IMR-90 (cell line): Measurements from ENCODE around the gene HSD17B3. TPM values are rescaled to one million over a fixed set of nuclear protein-coding genes. Genes with fewer than 3 reads are reported as not detected.

Experiments used
- ATAC-seq: fragments of 200-7000 bp; cut with Tn5 transposase; 2 replicates; pipeline ENCODE4 v1.9.1; 2020; ENCODE audit warnings: low read depth, mild to moderate bottlenecking, moderate library complexity
- BruUV-seq: library from RNA; stranded (reverse); fragments of 400-500 nt; replicated peaks from 2 replicates; lab custom pipeline; 2021; lab: Mats Ljungman, UMichigan
- CTCF ChIA-PET: fragments of 300-600 bp; formaldehyde crosslinking; extraction: SDS; loops from one replicate; lab custom pipeline; 2021; ENCODE audit warnings: antibody characterized with exemption; lab: Yijun Ruan, JAX
- POLR2A ChIA-PET: fragments of 300-600 bp; sonication (Branson Sonifier 250); formaldehyde crosslinking; loops from one replicate; lab custom pipeline; 2022; ENCODE audit warnings: antibody characterized with exemption; ENCODE audit not compliant: unreplicated experiment; lab: Charles Lee
- DNase-seq: peaks from one replicate; pipeline ENCODE4 v3.0.0; 2013
- H2AFZ ChIP-seq: replicated peaks from 2 replicates; pipeline ENCODE3; 2013; ENCODE audit warnings: low read length, mild to moderate bottlenecking; ENCODE audit not compliant: poor library complexity
- H2AK5ac ChIP-seq: 2 replicates; pipeline ENCODE4 v1.6.1; 2013; ENCODE audit warnings: low read depth, low read length, inconsistent platforms
- H2AK9ac ChIP-seq: replicated peaks from 2 replicates; pipeline ENCODE3; 2013; ENCODE audit warnings: mild to moderate bottlenecking, low read depth, low read length, moderate library complexity; ENCODE audit not compliant: poor library complexity
- H2BK120ac ChIP-seq: 2 replicates; pipeline ENCODE4 v1.6.1; 2013; ENCODE audit warnings: low read depth, low read length, inconsistent platforms
- H2BK15ac ChIP-seq: 3 replicates; pipeline ENCODE4 v1.6.1; 2013; ENCODE audit warnings: low read depth, low read length, inconsistent platforms
- H2BK20ac ChIP-seq: 2 replicates; pipeline ENCODE4 v1.6.1; 2013; ENCODE audit warnings: low read depth, mild to moderate bottlenecking, inconsistent platforms, low read length, moderate library complexity
- H2BK5ac ChIP-seq: 2 replicates; pipeline ENCODE4 v1.6.1; 2013; ENCODE audit warnings: mild to moderate bottlenecking, low read depth, low read length, inconsistent platforms; ENCODE audit not compliant: poor library complexity, severe bottlenecking
- H3K14ac ChIP-seq: replicated peaks from 2 replicates; pipeline ENCODE4 v1.6.1; 2013; ENCODE audit warnings: low read depth, low read length, inconsistent platforms
- H3K18ac ChIP-seq: 2 replicates; pipeline ENCODE4 v1.6.1; 2013; ENCODE audit warnings: low read depth, low read length, control low read depth
- H3K23ac ChIP-seq: 2 replicates; pipeline ENCODE4 v1.6.1; 2013; ENCODE audit warnings: low read depth, low read length, inconsistent platforms
- H3K27ac ChIP-seq: 2 replicates; pipeline ENCODE4 v1.5.1; 2013; ENCODE audit warnings: mild to moderate bottlenecking, control low read depth, low read length; ENCODE audit not compliant: insufficient read depth
- H3K27me3 ChIP-seq: 2 replicates; pipeline ENCODE4 v1.6.1; 2013; ENCODE audit warnings: low read length; ENCODE audit not compliant: control insufficient read depth, insufficient read depth
- H3K36me3 ChIP-seq: 2 replicates; pipeline ENCODE4 v1.6.1; 2013; ENCODE audit warnings: low read length, mixed read lengths; ENCODE audit not compliant: control insufficient read depth, insufficient read depth
- H3K4ac ChIP-seq: 2 replicates; pipeline ENCODE4 v1.6.1; 2013; ENCODE audit warnings: low read depth, low read length, inconsistent platforms
- H3K4me1 ChIP-seq: 2 replicates; pipeline ENCODE4 v1.6.1; 2013; ENCODE audit warnings: low read length, mixed read lengths; ENCODE audit not compliant: control insufficient read depth, insufficient read depth
- H3K4me2 ChIP-seq: 2 replicates; pipeline ENCODE4 v1.6.1; 2013; ENCODE audit warnings: low read depth, mild to moderate bottlenecking, control low read depth, low read length, moderate library complexity
- H3K4me3 ChIP-seq: 2 replicates; pipeline ENCODE4 v1.5.1; 2013; ENCODE audit warnings: low read depth, mild to moderate bottlenecking, control low read depth, low read length, moderate library complexity; ENCODE audit not compliant: insufficient read depth
- H3K56ac ChIP-seq: 2 replicates; pipeline ENCODE4 v1.6.1; 2013; ENCODE audit warnings: low read length, inconsistent platforms; ENCODE audit not compliant: insufficient read depth; ENCODE audit errors: extremely low read depth
- H3K79me1 ChIP-seq, 2 experiments: 2 replicates each; pipeline ENCODE4 v1.6.1; 2013; ENCODE audit warnings: low read length in 2 of 2, inconsistent platforms in 1 of 2, low read depth in 1 of 2
- H3K9ac ChIP-seq: 2 replicates; pipeline ENCODE4 v1.6.1; 2013; ENCODE audit warnings: low read depth, low read length, control low read depth
- H3K9me1 ChIP-seq: 2 replicates; pipeline ENCODE4 v1.6.1; 2013; ENCODE audit warnings: low read length, inconsistent platforms; ENCODE audit not compliant: insufficient read depth
- H3K9me3 ChIP-seq: 2 replicates; pipeline ENCODE4 v1.6.1; 2013; ENCODE audit warnings: low read length; ENCODE audit not compliant: control insufficient read depth, insufficient read depth
- H4K20me1 ChIP-seq: 2 replicates; pipeline ENCODE4 v1.6.1; 2013; ENCODE audit warnings: low read length, inconsistent platforms; ENCODE audit not compliant: insufficient read depth
- H4K5ac ChIP-seq: 2 replicates; pipeline ENCODE4 v1.6.1; 2013; ENCODE audit warnings: mild to moderate bottlenecking, low read depth, low read length, control low read depth
- H4K8ac ChIP-seq, 2 experiments: 2 replicates each; pipeline ENCODE4 v1.6.1; 2013; ENCODE audit warnings: low read depth in 2 of 2, low read length in 2 of 2, control low read depth in 1 of 2, inconsistent platforms in 1 of 2
- H4K91ac ChIP-seq: 2 replicates; pipeline ENCODE4 v1.6.1; 2013; ENCODE audit warnings: low read depth, low read length, inconsistent platforms; ENCODE audit not compliant: insufficient read depth
- BHLHE40 ChIP-seq: fragments of 150-350 bp; IDR thresholded peaks from 2 replicates; pipeline ENCODE4 v1.6.1; 2016; ENCODE audit warnings: mild to moderate bottlenecking, low read depth, low read length
- CEBPB ChIP-seq: IDR thresholded peaks from 2 replicates; pipeline ENCODE4 v1.6.1; 2012; ENCODE audit warnings: low read depth, low read length, improper control_type of control experiment
- CHD1 ChIP-seq: IDR thresholded peaks from 2 replicates; pipeline ENCODE4 v1.6.1; 2012; ENCODE audit warnings: low read depth, low read length, improper control_type of control experiment
- CTCF ChIP-seq: conservative IDR thresholded peaks from 2 replicates; pipeline ENCODE4 v1.5.1; 2012; ENCODE audit warnings: mild to moderate bottlenecking, low read depth, low read length, improper control_type of control experiment
- ELK1 ChIP-seq: fragments of 150-350 bp; IDR thresholded peaks from 2 replicates; pipeline ENCODE4 v1.6.1; 2016; ENCODE audit warnings: low read depth, mild to moderate bottlenecking, low read length, moderate library complexity, borderline replicate concordance
- FOS ChIP-seq: fragments of 150-350 bp; IDR thresholded peaks from 2 replicates; pipeline ENCODE4 v1.6.1; 2016; ENCODE audit warnings: low read depth, low read length
- MAFK ChIP-seq: IDR thresholded peaks from 2 replicates; pipeline ENCODE4 v1.6.1; 2012; ENCODE audit warnings: low read depth, low read length, improper control_type of control experiment
- MAZ ChIP-seq: IDR thresholded peaks from 2 replicates; pipeline ENCODE4 v1.6.1; 2012; ENCODE audit warnings: low read depth, mild to moderate bottlenecking, low read length, improper control_type of control experiment, moderate library complexity, borderline replicate concordance
- MXI1 ChIP-seq: IDR thresholded peaks from 2 replicates; pipeline ENCODE4 v1.6.1; 2012; ENCODE audit warnings: low read depth, mild to moderate bottlenecking, low read length, moderate library complexity, borderline replicate concordance
- NFE2L2 ChIP-seq: fragments of 150-350 bp; IDR thresholded peaks from 2 replicates; pipeline ENCODE4 v1.6.1; 2016; ENCODE audit warnings: low read depth, mild to moderate bottlenecking, low read length
- POLR2A ChIP-seq: IDR thresholded peaks from 2 replicates; pipeline ENCODE4 v1.6.1; 2012; ENCODE audit warnings: mild to moderate bottlenecking, low read depth, low read length
- RAD21 ChIP-seq: IDR thresholded peaks from 2 replicates; pipeline ENCODE4 v1.6.1; 2012; ENCODE audit warnings: low read length, improper control_type of control experiment
- RCOR1 ChIP-seq: IDR thresholded peaks from 2 replicates; pipeline ENCODE4 v1.6.1; 2012; ENCODE audit warnings: mild to moderate bottlenecking, low read length, improper control_type of control experiment; ENCODE audit not compliant: insufficient replicate concordance
- RFX5 ChIP-seq: IDR thresholded peaks from 2 replicates; pipeline ENCODE4 v1.8.0; 2012; ENCODE audit warnings: low read depth, mild to moderate bottlenecking, low read length, moderate library complexity
- SMC3 ChIP-seq: fragments of 150-350 bp; IDR thresholded peaks from 2 replicates; pipeline ENCODE4 v1.6.1; 2016; ENCODE audit warnings: low read depth, mild to moderate bottlenecking, antibody characterized with exemption, low read length, moderate library complexity
- USF2 ChIP-seq: fragments of 150-350 bp; IDR thresholded peaks from 2 replicates; pipeline ENCODE4 v1.6.1; 2017; ENCODE audit warnings: mild to moderate bottlenecking, antibody characterized with exemption, low read length, low read depth
- WGBS, 2 experiments: methylation state at CpG; one replicate each; pipeline versions ENCODE4 v1.1.5 to v1.1.7; 2013; ENCODE audit warnings: missing lambda C conversion rate in 2 of 2; ENCODE audit not compliant: insufficient read length in 1 of 2; ENCODE audit errors: extremely low coverage in 2 of 2; 5-methylcytosine and 5-hydroxymethylcytosine counted together
- dilution Hi-C: fragments of 300-500 bp; cut with HindIII; formaldehyde crosslinking; loops from one replicate; pipeline ENCODE4 v1.14.3; 2018; ENCODE audit warnings: low sequenced_read_pairs; ENCODE audit not compliant: unreplicated experiment
- in situ Hi-C: fragments of 300-500 bp; cut with MboI; formaldehyde crosslinking; loops from 3 replicates; pipeline ENCODE4 v1.14.3; 2019; ENCODE audit warnings: low sequenced_read_pairs, inconsistent platforms, mixed read lengths
- intact Hi-C: fragments of 100-400 bp; cut with micrococcal nuclease; formaldehyde crosslinking; loops from 2 replicates; pipeline ENCODE4 v1.10.0; 2022
- polyA plus RNA-seq, 3 experiments: library from polyadenylated mRNA; depleted of rRNA; stranded (reverse); fragments of >200 nt; gene quantifications; 2 replicates each; pipeline ENCODE4 v1.2.3, GENCODE V29; 2012; ENCODE audit warnings: low replicate concordance in 1 of 3
- total RNA-seq: library from RNA; depleted of rRNA; stranded (reverse); fragments of >200 nt; gene quantifications from 2 replicates; pipeline ENCODE4 v1.2.3, GENCODE V29; 2012

Gene HSD17B3
- total and polyA plus RNA-seq, 2 of the 4 experiments (the other 2 are of a cell fraction) = 0.18 TPM; not detected in 1

DNA sequence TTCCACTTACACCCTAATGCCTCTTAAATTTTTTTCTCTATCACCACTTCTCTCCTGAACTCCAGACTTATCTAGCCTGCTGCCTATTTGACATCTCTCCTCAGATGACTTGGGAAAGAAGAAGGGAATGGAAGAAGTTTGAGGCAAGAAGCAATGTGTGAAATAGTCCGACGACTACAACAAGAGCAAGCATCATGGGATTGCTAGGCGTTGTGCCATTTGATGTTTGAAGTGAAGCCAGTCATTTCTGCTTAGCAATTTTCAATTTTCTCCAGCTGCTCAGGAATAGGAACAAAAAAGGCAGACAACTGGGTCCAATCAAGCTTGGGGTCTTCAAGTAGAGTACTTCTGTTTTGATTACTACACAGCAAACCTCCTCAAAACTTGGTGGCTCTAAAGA, 106.4 kb downstream of the HSD17B3 start:
- no peak overlapping the region for H3K23ac ChIP-seq
- TF ChIP-seq MXI1 (no peak), CTCF (no peak), ELK1 (no peak), CEBPB (no peak), RFX5 (no peak), RCOR1 (no peak), MAFK (no peak), NFE2L2 (no peak), MAZ (no peak), FOS (no peak), POLR2A (no peak), RAD21 (no peak), CHD1 (no peak), BHLHE40 (no peak), SMC3 (no peak), USF2 (no peak)
- in situ Hi-C loops = no loop called here

More for the DNA sequence above, 106.4 kb downstream of the HSD17B3 start:
- no peak overlapping the region for H3K4me2 ChIP-seq
- no peak overlapping the region for H3K14ac ChIP-seq
- peaks cover 4% of the 10 kb centered on the region for H3K9me3 ChIP-seq
- H4K5ac ChIP-seq = no peak overlapping the region
- H2AFZ ChIP-seq = no peak overlapping the region
- H3K56ac ChIP-seq = no peak overlapping the region
- DNase-seq (no peak), ATAC-seq (no peak)
- no peak overlapping the region for H2BK120ac ChIP-seq
- CTCF ChIA-PET = no interaction called here
- no peak overlapping the region for H3K4me3 ChIP-seq
- H3K9me1 ChIP-seq = no peaks in the 10 kb centered on the region
- no peak overlapping the region for H3K18ac ChIP-seq
- H2AK5ac ChIP-seq = no peak overlapping the region
- H3K79me1 ChIP-seq = no peaks in the 10 kb centered on the region
- no peak overlapping the region for H2BK20ac ChIP-seq
- no peaks in the 10 kb centered on the region for H3K36me3 ChIP-seq
- no CpG with 5 or more reads among the region's 3 CpGs for WGBS, 2 experiments
- no peaks in the 10 kb centered on the region for H4K20me1 ChIP-seq
- no peak overlapping the region for H4K91ac ChIP-seq
- H3K27ac ChIP-seq = no peak overlapping the region
- no peak overlapping the region for H2BK5ac ChIP-seq
- H3K4ac ChIP-seq = no peak overlapping the region
- H2BK15ac ChIP-seq = no peak overlapping the region
- H3K27me3 ChIP-seq = peaks cover 20% of the 10 kb centered on the region
- no peaks in the 10 kb centered on the region for H3K4me1 ChIP-seq
- no peak overlapping the region for H3K9ac ChIP-seq
- H2AK9ac ChIP-seq = no peak overlapping the region
- intact Hi-C loops (no loop called here), dilution Hi-C loops (no loop called here)
- no TSS peak for BruUV-seq
- POLR2A ChIA-PET = no interaction called here
- H4K8ac ChIP-seq = no peak overlapping the region
